ENCODE results near the gene GK2. TPM values are rescaled to one million over a fixed set of nuclear protein-coding genes. Genes with fewer than 3 reads are reported as not detected.

GK2 gene
- total RNA-seq, 1 experiment from 2014 or later: not detected

GRCh38 chr4:79390890-79391289 lies 17.1 kb downstream of the GK2 start:
- CTCF ChIA-PET: no interaction called here
- intact Hi-C loops (cut with micrococcal nuclease; ENCODE audit: unreplicated experiment): no loop called here
- no peak for DNase-seq (ENCODE audit: low read depth, low spot score)
- ATAC-seq: no peak
- Histone ChIP-seq H3K9me3 (ENCODE audit: control insufficient read depth, insufficient read depth, low read depth, low read length) (no peaks in the 10 kb centered on the region), H3K27me3 (ENCODE audit: control insufficient read depth, insufficient read depth, low read length) (no peaks in the 10 kb centered on the region), H3K4me3 (ENCODE audit: low read depth in 2 of 2, low read length in 2 of 2) (no peak overlapping the region), H3K4me1 (ENCODE audit: control insufficient read depth, insufficient read depth, low read length) (no peaks in the 10 kb centered on the region), H3K27ac (ENCODE audit: low read length) (no peak overlapping the region), H3K36me3 (ENCODE audit: control insufficient read depth, insufficient read depth, low read length) (no peaks in the 10 kb centered on the region)
- BruUV-seq (replicated peaks): no TSS peak
- in situ Hi-C loops (cut with HindIII; ENCODE audit: low pct_unique_long_range_greater_than_20kb, low sequenced_read_pairs): no loop called here
- TF ChIP-seq TCF7L2 (IDR thresholded peaks at IDR 0.05; ENCODE audit: low read depth, low read length) (no peak), REST (IDR thresholded peaks at IDR 0.05; ENCODE audit: insufficient read depth in 1 of 2, low read depth in 2 of 2, low read length in 1 of 2) (no peak), POLR2AphosphoS5 (IDR thresholded peaks at IDR 0.05; ENCODE audit: low read depth, low read length) (no peak), CTCF (IDR thresholded peaks at IDR 0.05) (no peak), SIN3A (IDR thresholded peaks at IDR 0.05; ENCODE audit: borderline replicate concordance, insufficient read depth, low read depth, low read length) (no peak)
- POLR2A ChIA-PET: no interaction called here

- in situ Hi-C loops (cut with HindIII; ENCODE audit: low pct_unique_long_range_greater_than_20kb, low sequenced_read_pairs): no loop called here
- BruUV-seq (replicated peaks): no TSS peak
- no peak for DNase-seq (ENCODE audit: low read depth, low spot score)
Measured at GRCh38 chr4:79385641-79386040, 22.4 kb downstream of the GK2 start.

More at GRCh38 chr4:79385641-79386040, 22.4 kb downstream of the GK2 start:
- no peaks in the 10 kb centered on the region for H3K36me3 ChIP-seq (ENCODE audit: control insufficient read depth, insufficient read depth, low read length)
- H3K27ac ChIP-seq (ENCODE audit: low read length): no peak overlapping the region
- no peak for ATAC-seq
- intact Hi-C loops (cut with micrococcal nuclease; ENCODE audit: unreplicated experiment): no loop called here
- H3K27me3 ChIP-seq (ENCODE audit: control insufficient read depth, insufficient read depth, low read length): no peaks in the 10 kb centered on the region
- POLR2A ChIA-PET: no interaction called here
- CTCF ChIA-PET: no interaction called here
- no peak for TF ChIP-seq POLR2AphosphoS5 (IDR thresholded peaks at IDR 0.05; ENCODE audit: low read depth, low read length)
- no peak for TF ChIP-seq TCF7L2 (IDR thresholded peaks at IDR 0.05; ENCODE audit: low read depth, low read length)
- no peak for TF ChIP-seq SIN3A (IDR thresholded peaks at IDR 0.05; ENCODE audit: borderline replicate concordance, insufficient read depth, low read depth, low read length)
- TF ChIP-seq REST (IDR thresholded peaks at IDR 0.05; ENCODE audit: insufficient read depth in 1 of 2, low read depth in 2 of 2, low read length in 1 of 2): no peak
- no peak for TF ChIP-seq CTCF (IDR thresholded peaks at IDR 0.05)
- H3K4me3 ChIP-seq (ENCODE audit: low read depth in 2 of 2, low read length in 2 of 2): no peak overlapping the region
- no peaks in the 10 kb centered on the region for H3K4me1 ChIP-seq (ENCODE audit: control insufficient read depth, insufficient read depth, low read length)
- H3K9me3 ChIP-seq (ENCODE audit: control insufficient read depth, insufficient read depth, low read depth, low read length): no peaks in the 10 kb centered on the region
